AG04449 (cell line): Measurements from ENCODE around the gene CPEB2.

Experiments
- CTCF ChIA-PET: fragments of 350-600 bp; formaldehyde crosslinking; extraction: SDS; loops from one replicate; lab custom pipeline; 2021; ENCODE audit warnings: antibody characterized with exemption; lab: Yijun Ruan, JAX
- POLR2A ChIA-PET: fragments of 400-600, 350-600 bp; formaldehyde crosslinking; extraction: SDS; loops from one replicate; lab custom pipeline; 2020; ENCODE audit warnings: antibody characterized with exemption, inconsistent platforms; lab: Yijun Ruan, JAX
- DNase-seq: peaks from one replicate; pipeline ENCODE4 v3.0.0-alpha.2; 2010; ENCODE audit warnings: low read depth, low spot score
- H3K4me3 ChIP-seq: 2 replicates; pipeline ENCODE4 v1.5.1; 2011; ENCODE audit warnings: low read depth, mild to moderate bottlenecking, control low read depth, low read length
- CTCF ChIP-seq: IDR thresholded peaks from one replicate; pipeline ENCODE4 v1.5.1; 2011; ENCODE audit warnings: mild to moderate bottlenecking, moderate library complexity, low read length, control low read depth, inconsistent platforms; ENCODE audit not compliant: insufficient read depth; ENCODE audit errors: missing control alignments

The CPEB2 gene

DNA sequence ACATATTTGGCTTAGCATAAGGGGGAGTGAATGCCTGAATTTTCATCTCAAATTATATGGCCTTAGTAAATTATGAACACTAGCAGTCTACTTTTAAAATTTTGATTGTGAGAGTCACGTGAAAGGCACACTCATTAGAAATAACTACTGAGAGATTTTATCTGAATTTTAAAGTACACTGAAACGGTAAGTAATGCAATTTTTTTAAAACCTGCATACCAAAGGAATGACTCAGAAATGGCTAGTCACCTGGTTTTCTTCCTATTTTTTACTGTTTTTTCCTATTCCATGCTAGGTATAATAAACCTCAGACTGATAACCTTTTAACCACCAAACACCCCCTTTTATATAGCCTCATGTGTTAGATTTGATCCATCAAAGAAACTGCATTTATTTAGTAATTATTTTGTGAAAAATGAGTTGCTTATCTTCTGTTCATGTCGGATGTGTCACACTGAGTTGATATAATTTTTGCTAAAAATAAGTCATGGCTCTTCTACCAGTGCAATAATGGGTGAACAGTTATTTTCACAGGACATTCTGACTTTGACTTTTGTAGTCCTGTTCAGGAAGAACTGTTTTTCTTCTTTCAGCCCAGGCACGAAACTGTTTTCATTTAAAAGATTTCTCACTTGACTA, 40.4 kb downstream of the CPEB2 start:
- ChIA-PET POLR2A (no interaction called here), CTCF (interaction anchor here (0.9 to 1.7 kb wide), 3 partner anchors 14 to 121 kb away, joined by 3 to 5 read pairs (median 4); no protein-coding TSS in a partner anchor)
- TF ChIP-seq CTCF: no peak
- DNase-seq: no peak
- H3K4me3 ChIP-seq: no peak overlapping the region

DNA sequence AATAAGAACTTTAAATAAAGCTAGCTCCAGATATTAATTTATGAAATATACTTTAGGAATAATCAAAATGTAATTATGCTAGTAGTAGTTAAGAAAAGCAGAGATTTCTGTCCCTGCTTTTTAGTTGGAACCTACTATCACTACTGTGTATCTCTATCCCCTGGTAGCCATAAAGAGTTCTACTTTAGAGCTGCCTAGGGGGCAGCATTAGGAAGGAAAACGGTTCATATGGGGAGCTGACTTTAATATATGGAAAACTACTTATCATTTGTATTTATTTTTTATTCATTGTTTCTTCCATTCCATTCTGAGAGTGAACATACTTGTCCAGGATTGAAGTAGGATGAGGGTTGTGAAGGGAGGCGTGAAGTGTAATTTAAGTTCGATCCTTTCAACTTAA, 40.9 kb downstream of the CPEB2 start:
- CTCF ChIA-PET: interaction anchor here (1.5 to 1.7 kb wide), 2 partner anchors 14 to 18 kb away, joined by 4 to 5 read pairs; no protein-coding TSS in a partner anchor

GRCh38 chr4:15043922-15044321, 41.6 kb downstream of the CPEB2 start:
- POLR2A ChIA-PET: no interaction called here
- no peak overlapping the region for H3K4me3 ChIP-seq
- no peak for DNase-seq
- TF ChIP-seq CTCF: no peak
- CTCF ChIA-PET: interaction anchor here (1.5 to 1.7 kb wide), 2 partner anchors 13 to 18 kb away, joined by 4 to 5 read pairs; no protein-coding TSS in a partner anchor

More for the DNA sequence above, 40.9 kb downstream of the CPEB2 start:
- TF ChIP-seq CTCF: no peak
- POLR2A ChIA-PET: no interaction called here
- DNase-seq: no peak
- no peak overlapping the region for H3K4me3 ChIP-seq

- POLR2A ChIA-PET: no interaction called here
- no peak overlapping the region for H3K4me3 ChIP-seq
- CTCF ChIA-PET: interaction anchor here (1.3 kb wide), 1 partner anchor 108 kb away, joined by 4 read pairs; no protein-coding TSS in a partner anchor
- no peak for DNase-seq
- TF ChIP-seq CTCF: no peak
Measured at GRCh38 chr4:15054541-15054940, 52.3 kb downstream of the CPEB2 start.

DNA sequence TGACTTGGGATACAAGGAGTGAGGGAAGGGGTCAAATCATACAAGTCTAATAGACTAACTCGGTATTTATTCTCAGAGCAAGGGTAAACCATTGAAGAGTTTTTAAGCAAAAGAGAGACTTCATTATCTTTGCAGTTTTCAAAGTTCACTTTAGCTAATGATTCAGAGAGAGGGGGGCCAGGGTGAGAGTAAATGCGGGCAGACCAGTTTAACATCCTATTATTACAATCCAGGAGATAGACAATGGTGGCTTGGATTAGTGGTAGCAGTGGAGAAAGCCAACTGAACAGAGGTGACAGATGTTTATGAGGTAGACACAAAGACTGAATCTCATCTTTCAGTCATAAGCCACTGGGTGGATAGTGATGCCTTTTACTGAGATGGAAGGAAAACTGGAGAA, 57.9 kb downstream of the CPEB2 start:
- no peak for DNase-seq
- TF ChIP-seq CTCF: no peak
- H3K4me3 ChIP-seq: no peak overlapping the region
- ChIA-PET POLR2A (no interaction called here), CTCF (no interaction called here)

DNA sequence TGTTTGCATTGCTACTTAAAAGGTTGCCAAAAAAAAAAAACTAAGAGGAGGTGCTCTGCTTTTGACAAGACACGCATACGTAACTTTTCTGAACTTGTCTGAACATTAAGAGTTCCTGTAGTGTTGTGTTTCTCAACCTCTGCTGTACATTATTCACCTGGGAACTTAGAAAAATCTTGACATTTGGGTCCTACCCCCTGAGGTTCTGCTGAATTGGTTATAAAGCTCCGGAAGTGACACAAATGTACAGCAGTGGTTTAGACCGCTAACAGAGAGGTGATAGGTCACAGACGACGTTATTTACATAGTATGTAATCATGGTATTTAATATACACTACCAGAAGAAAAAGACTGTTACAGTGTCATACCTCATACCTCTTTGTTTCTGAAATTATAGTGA, 61.1 kb downstream of the CPEB2 start:
- no peak for TF ChIP-seq CTCF
- DNase-seq: no peak
- POLR2A ChIA-PET: no interaction called here
- CTCF ChIA-PET: no interaction called here
- no peak overlapping the region for H3K4me3 ChIP-seq
